Loucy (cell line): ENCODE measurements around the gene LRR1.

Source experiments
- H2AFZ ChIP-seq: fragments of 200-600 bp; sonication (generic); 2 replicates; pipeline ENCODE4 v1.6.0; 2016; ENCODE audit warnings: antibody characterized with exemption, mild to moderate bottlenecking, low read length, moderate library complexity
- H3F3A ChIP-seq: fragments of 200-600 bp; 2 replicates; pipeline ENCODE4 v1.6.0; 2016; ENCODE audit warnings: antibody characterized with exemption, low read depth, mild to moderate bottlenecking
- H3K27me3 ChIP-seq: fragments of 200-600 bp; sonication (generic); 2 replicates; pipeline ENCODE4 v1.6.1; 2014; ENCODE audit warnings: low read length, mild to moderate bottlenecking; ENCODE audit not compliant: insufficient read depth, poor library complexity, severe bottlenecking
- H3K36me3 ChIP-seq: fragments of 200-600 bp; sonication (generic); 2 replicates; pipeline ENCODE4 v1.6.1; 2016; ENCODE audit warnings: low read length; ENCODE audit not compliant: insufficient read depth
- H3K4me1 ChIP-seq: fragments of 200-600 bp; sonication (generic); 2 replicates; pipeline ENCODE4 v1.5.1; 2014; ENCODE audit warnings: low read length, mild to moderate bottlenecking; ENCODE audit not compliant: insufficient read depth, poor library complexity, severe bottlenecking
- H3K4me2 ChIP-seq: fragments of 200-600 bp; sonication (generic); 2 replicates; pipeline ENCODE4 v1.6.0; 2014; ENCODE audit warnings: antibody characterized with exemption, low read length, low read depth, mild to moderate bottlenecking; ENCODE audit not compliant: poor library complexity, severe bottlenecking
- H3K4me3 ChIP-seq: fragments of 200-600 bp; sonication (generic); 2 replicates; pipeline ENCODE4 v1.5.1; 2014; ENCODE audit warnings: low read length, mild to moderate bottlenecking, mixed read lengths; ENCODE audit not compliant: poor library complexity, severe bottlenecking
- H3K79me2 ChIP-seq: fragments of 200-600 bp; sonication (generic); 2 replicates; pipeline ENCODE4 v1.6.1; 2014; ENCODE audit warnings: low read length; ENCODE audit not compliant: insufficient read depth
- H3K9ac ChIP-seq: fragments of 200-600 bp; sonication (generic); 2 replicates; pipeline ENCODE4 v1.6.0; 2014; ENCODE audit warnings: mild to moderate bottlenecking, low read depth, low read length, moderate library complexity; ENCODE audit not compliant: poor library complexity, severe bottlenecking
- H3K9me2 ChIP-seq: fragments of 200-600 bp; sonication (generic); replicated peaks from 2 replicates; pipeline ENCODE4 v1.6.1; 2016; ENCODE audit warnings: low read depth, low read length, mixed read lengths
- H3K9me3 ChIP-seq: fragments of 200-600 bp; sonication (generic); 2 replicates; pipeline ENCODE4 v1.6.1; 2014; ENCODE audit warnings: mild to moderate bottlenecking, antibody characterized with exemption, low read length, low read depth; ENCODE audit not compliant: insufficient read depth
- H4K20me1 ChIP-seq: fragments of 200-600 bp; sonication (generic); 2 replicates; pipeline ENCODE4 v1.6.0; 2014; ENCODE audit warnings: antibody characterized with exemption, low read length, mild to moderate bottlenecking; ENCODE audit not compliant: insufficient read depth, poor library complexity, severe bottlenecking
- EZH2phosphoT487 ChIP-seq: fragments of 200-600 bp; IDR thresholded peaks from 2 replicates; pipeline ENCODE4 v1.6.1; 2018; ENCODE audit warnings: antibody characterized with exemption, mild to moderate bottlenecking, moderate library complexity, borderline replicate concordance
- TF ChIP-seq, protein P1 (sequence below): fragments of 200-600 bp; sonication (generic); conservative IDR thresholded peaks from 2 replicates; pipeline ENCODE4 v1.5.1; 2014; ENCODE audit warnings: mild to moderate bottlenecking, antibody characterized with exemption, low read length

The LRR1 gene

GRCh38 chr14:49640540-49641417, 42.0 kb downstream of the LRR1 start:
- peaks cover 20% of the 10 kb centered on the region for H3K79me2 ChIP-seq
- H3K4me2 ChIP-seq = no peak overlapping the region

GRCh38 chr14:49641697-49642129, 43.0 kb downstream of the LRR1 start:
- H4K20me1 ChIP-seq = peaks cover 5% of the 10 kb centered on the region
- H3K9me2 ChIP-seq = no peaks in the 10 kb centered on the region
- peaks cover 14% of the 10 kb centered on the region for H3K4me1 ChIP-seq
- no peaks in the 10 kb centered on the region for H3K27me3 ChIP-seq
- no peaks in the 10 kb centered on the region for H3K9me3 ChIP-seq
- no peak overlapping the region for H3K4me3 ChIP-seq
- no peaks in the 10 kb centered on the region; the same call in 1 of the 2 replicates for H3F3A ChIP-seq
- H3K9ac ChIP-seq = no peak overlapping the region
- TF ChIP-seq EZH2phosphoT487 = no peak
- TF ChIP-seq, protein P1, sequence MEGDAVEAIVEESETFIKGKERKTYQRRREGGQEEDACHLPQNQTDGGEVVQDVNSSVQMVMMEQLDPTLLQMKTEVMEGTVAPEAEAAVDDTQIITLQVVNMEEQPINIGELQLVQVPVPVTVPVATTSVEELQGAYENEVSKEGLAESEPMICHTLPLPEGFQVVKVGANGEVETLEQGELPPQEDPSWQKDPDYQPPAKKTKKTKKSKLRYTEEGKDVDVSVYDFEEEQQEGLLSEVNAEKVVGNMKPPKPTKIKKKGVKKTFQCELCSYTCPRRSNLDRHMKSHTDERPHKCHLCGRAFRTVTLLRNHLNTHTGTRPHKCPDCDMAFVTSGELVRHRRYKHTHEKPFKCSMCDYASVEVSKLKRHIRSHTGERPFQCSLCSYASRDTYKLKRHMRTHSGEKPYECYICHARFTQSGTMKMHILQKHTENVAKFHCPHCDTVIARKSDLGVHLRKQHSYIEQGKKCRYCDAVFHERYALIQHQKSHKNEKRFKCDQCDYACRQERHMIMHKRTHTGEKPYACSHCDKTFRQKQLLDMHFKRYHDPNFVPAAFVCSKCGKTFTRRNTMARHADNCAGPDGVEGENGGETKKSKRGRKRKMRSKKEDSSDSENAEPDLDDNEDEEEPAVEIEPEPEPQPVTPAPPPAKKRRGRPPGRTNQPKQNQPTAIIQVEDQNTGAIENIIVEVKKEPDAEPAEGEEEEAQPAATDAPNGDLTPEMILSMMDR = no peak
- peaks cover 7% of the 10 kb centered on the region; the same call in 1 of the 2 replicates for H3K36me3 ChIP-seq
- H3K79me2 ChIP-seq = peaks cover 11% of the 10 kb centered on the region
- H3K4me2 ChIP-seq = no peak overlapping the region
- no peak overlapping the region for H2AFZ ChIP-seq

More at GRCh38 chr14:49640540-49641417, 42.0 kb downstream of the LRR1 start:
- TF ChIP-seq, protein P1 = no peak
- TF ChIP-seq EZH2phosphoT487 = no peak
- Histone ChIP-seq H3K4me1 (peaks cover 18% of the 10 kb centered on the region), H2AFZ (no peak overlapping the region), H4K20me1 (peaks cover 14% of the 10 kb centered on the region), H3K4me3 (no peak overlapping the region), H3F3A (no peaks in the 10 kb centered on the region; the same call in 1 of the 2 replicates), H3K27me3 (no peaks in the 10 kb centered on the region), H3K36me3 (peaks cover 3% of the 10 kb centered on the region; the same call in 1 of the 2 replicates), H3K9me3 (no peaks in the 10 kb centered on the region), H3K9ac (no peak overlapping the region), H3K9me2 (no peaks in the 10 kb centered on the region)

- Histone ChIP-seq H3K36me3 (peaks cover 12% of the 10 kb centered on the region; the same call in 1 of the 2 replicates), H3K9me2 (no peaks in the 10 kb centered on the region), H3F3A (no peaks in the 10 kb centered on the region; the same call in 1 of the 2 replicates), H3K4me2 (no peak overlapping the region), H2AFZ (no peak overlapping the region), H3K4me3 (no peak overlapping the region), H3K4me1 (peaks cover 10% of the 10 kb centered on the region), H3K27me3 (no peaks in the 10 kb centered on the region), H3K9ac (no peak overlapping the region), H4K20me1 (peaks cover under 1% of the 10 kb centered on the region), H3K79me2 (peaks cover 6% of the 10 kb centered on the region; the same call in 1 of the 2 replicates), H3K9me3 (no peaks in the 10 kb centered on the region)
- TF ChIP-seq, protein P1 = no peak
- TF ChIP-seq EZH2phosphoT487 = no peak
These were observed 43.4 kb downstream of the LRR1 start for GRCh38 chr14:49642163-49642562.
